H1 (cell line): ENCODE results near the gene GAK. TPM values are rescaled to one million over a fixed set of nuclear protein-coding genes. Genes with fewer than 3 reads are reported as not detected.

ENCODE experiments used
- CTCF ChIA-PET: fragments of 300-600 bp; sonication (Branson Sonifier 250); formaldehyde crosslinking; loops from one replicate; lab custom pipeline; 2021; ENCODE audit not compliant: partially characterized antibody; lab: Charles Lee
- POLR2A ChIA-PET: fragments of 300-600 bp; sonication (Branson Sonifier 250); formaldehyde crosslinking; loops from one replicate; lab custom pipeline; 2021; ENCODE audit warnings: inconsistent platforms; ENCODE audit not compliant: partially characterized antibody; lab: Charles Lee
- DNase-seq, 2 experiments: peaks; one replicate each; pipeline versions ENCODE4 v3.0.0 to v3.0.0-alpha.2; 2010 to 2022; ENCODE audit warnings: low spot score in 2 of 2, low read depth in 1 of 2, mixed read lengths in 1 of 2
- FAIRE-seq: peaks from 2 replicates; lab custom pipeline; 2011; peaks lifted over from hg19 to GRCh38; lab: Jason Lieb, UNC
- H2AFZ ChIP-seq: 2 replicates; pipeline ENCODE4 v1.8.1; 2012; ENCODE audit warnings: low read length, inconsistent platforms
- H2AK5ac ChIP-seq: 2 replicates; pipeline ENCODE4 v1.6.1; 2013; ENCODE audit warnings: low read depth, low read length
- H2BK120ac ChIP-seq: replicated peaks from 2 replicates; pipeline ENCODE3; 2013; ENCODE audit warnings: low read depth, low read length, inconsistent platforms
- H2BK12ac ChIP-seq: 2 replicates; pipeline ENCODE4 v1.6.1; 2013; ENCODE audit warnings: low read depth, low read length
- H2BK15ac ChIP-seq: 2 replicates; pipeline ENCODE4 v1.6.1; 2013; ENCODE audit warnings: low read length
- H2BK20ac ChIP-seq: 2 replicates; pipeline ENCODE4 v1.6.1; 2013; ENCODE audit warnings: low read length
- H2BK5ac ChIP-seq: 2 replicates; pipeline ENCODE4 v1.6.1; 2013; ENCODE audit warnings: low read depth, low read length
- H3K14ac ChIP-seq: 2 replicates; pipeline ENCODE4 v1.6.1; 2013; ENCODE audit warnings: inconsistent platforms; ENCODE audit not compliant: insufficient read length
- H3K18ac ChIP-seq: 2 replicates; pipeline ENCODE4 v1.6.1; 2013; ENCODE audit warnings: low read length; ENCODE audit errors: extremely low read depth
- H3K23ac ChIP-seq: 2 replicates; pipeline ENCODE4 v1.6.1; 2013; ENCODE audit warnings: inconsistent platforms; ENCODE audit not compliant: insufficient read length
- H3K23me2 ChIP-seq: 2 replicates; pipeline ENCODE4 v1.6.1; 2013; ENCODE audit warnings: low read depth, low read length
- H3K27ac ChIP-seq: 2 replicates; pipeline ENCODE4 v1.6.1; 2011; ENCODE audit warnings: low read depth, low read length, inconsistent platforms
- H3K27me3 ChIP-seq, 4 experiments: replicated peaks in 1 of 4; 1 replicate in 1 of 4; 2 replicates in 3 of 4; pipeline versions ENCODE4 v1.6.1 to v1.8.1; 2011 to 2013; ENCODE audit warnings: low read length in 3 of 4, mild to moderate bottlenecking in 3 of 4, inconsistent platforms in 2 of 4, mixed read lengths in 2 of 4, moderate library complexity in 1 of 4; ENCODE audit not compliant: control insufficient read depth in 3 of 4, insufficient read depth in 3 of 4; ENCODE audit errors: extremely low read depth in 1 of 4
- H3K36me3 ChIP-seq, 4 experiments: 2 replicates each; pipeline versions ENCODE4 v1.6.1 to v1.8.1; 2011 to 2013; ENCODE audit warnings: mild to moderate bottlenecking in 4 of 4, low read length in 3 of 4, moderate library complexity in 2 of 4, control low read depth in 1 of 4, inconsistent platforms in 1 of 4; ENCODE audit not compliant: insufficient read depth in 4 of 4, control insufficient read depth in 2 of 4
- H3K4ac ChIP-seq: replicated peaks from 2 replicates; pipeline ENCODE3; 2013; ENCODE audit warnings: low read length, low read depth, mixed read lengths, inconsistent platforms; ENCODE audit not compliant: insufficient read length
- H3K4me1 ChIP-seq, 4 experiments: replicated peaks in 1 of 4; 1 replicate in 1 of 4; 2 replicates in 3 of 4; pipeline versions ENCODE4 v1.6.1 to v1.8.1; 2011 to 2013; ENCODE audit warnings: low read length in 3 of 4, inconsistent platforms in 2 of 4, mixed read lengths in 1 of 4; ENCODE audit not compliant: insufficient read depth in 4 of 4, control insufficient read depth in 3 of 4
- H3K4me2 ChIP-seq, 2 experiments: 2 replicates each; pipeline versions ENCODE4 v1.6.1 to v1.8.1; 2011 to 2013; ENCODE audit warnings: low read depth in 2 of 2, low read length in 2 of 2, control low read depth in 1 of 2, inconsistent platforms in 1 of 2, mild to moderate bottlenecking in 1 of 2; ENCODE audit not compliant: insufficient read depth in 1 of 2
- H3K4me3 ChIP-seq, 4 experiments: fragments of 200-600, 300-600 bp in 1 of 4; sonication (generic), shearing (Covaris generic), sonication (Bioruptor Twin) in 1 of 4; 2 replicates each; pipeline versions ENCODE4 v1.5.1 to v1.8.1; 2011 to 2016; ENCODE audit warnings: low read length in 4 of 4, low read depth in 3 of 4, control low read depth in 2 of 4, inconsistent platforms in 2 of 4, mild to moderate bottlenecking in 2 of 4, mixed read lengths in 1 of 4, moderate library complexity in 1 of 4; ENCODE audit not compliant: insufficient read depth in 2 of 4; ENCODE audit errors: extremely low read depth in 1 of 4
- H3K56ac ChIP-seq: replicated peaks from 2 replicates; pipeline ENCODE3; 2013; ENCODE audit warnings: low read depth, mild to moderate bottlenecking, mixed read lengths, low read length, inconsistent platforms; ENCODE audit not compliant: insufficient read length
- H3K79me1 ChIP-seq: 2 replicates; pipeline ENCODE4 v1.6.1; 2013; ENCODE audit warnings: low read depth, low read length, control low read depth
- H3K79me2 ChIP-seq, 2 experiments: 2 replicates each; pipeline versions ENCODE4 v1.6.1 to v1.8.1; 2012 to 2013; ENCODE audit warnings: low read length in 2 of 2, mild to moderate bottlenecking in 2 of 2, inconsistent platforms in 1 of 2; ENCODE audit not compliant: insufficient read depth in 2 of 2, control insufficient read depth in 1 of 2
- H3K9ac ChIP-seq, 4 experiments: replicated peaks in 1 of 4; 1 replicate in 1 of 4; 2 replicates in 3 of 4; pipeline versions ENCODE4 v1.6.1 to v1.8.1; 2011 to 2013; ENCODE audit warnings: low read depth in 3 of 4, low read length in 3 of 4, control low read depth in 2 of 4, mild to moderate bottlenecking in 2 of 4, moderate library complexity in 2 of 4, inconsistent platforms in 1 of 4; ENCODE audit errors: extremely low read depth in 1 of 4
- H3K9me3 ChIP-seq, 2 experiments: 2 replicates each; pipeline versions ENCODE4 v1.6.1 to v1.8.1; 2012 to 2013; ENCODE audit warnings: mild to moderate bottlenecking in 2 of 2, moderate library complexity in 2 of 2, control low read depth in 1 of 2, inconsistent platforms in 1 of 2, low read depth in 1 of 2, low read length in 1 of 2, mixed read lengths in 1 of 2; ENCODE audit not compliant: insufficient read depth in 2 of 2
- H4K20me1 ChIP-seq, 2 experiments: replicated peaks in 1 of 2; 2 replicates each; pipeline versions ENCODE3 to v1.8.1; 2011 to 2013; ENCODE audit warnings: inconsistent platforms in 2 of 2, low read length in 2 of 2, mild to moderate bottlenecking in 1 of 2; ENCODE audit not compliant: insufficient read depth in 2 of 2, control insufficient read depth in 1 of 2
- H4K5ac ChIP-seq: 2 replicates; pipeline ENCODE4 v1.6.1; 2013; ENCODE audit warnings: low read length, low read depth, mixed read lengths, inconsistent platforms; ENCODE audit not compliant: insufficient read length
- H4K8ac ChIP-seq: 2 replicates; pipeline ENCODE4 v1.8.0; 2013; ENCODE audit warnings: mild to moderate bottlenecking, moderate library complexity, low read length, inconsistent platforms; ENCODE audit not compliant: insufficient read depth; ENCODE audit errors: extremely low read depth
- H4K91ac ChIP-seq: replicated peaks from 2 replicates; pipeline ENCODE3; 2013; ENCODE audit warnings: low read length, mixed read lengths, inconsistent platforms; ENCODE audit not compliant: insufficient read length
- BACH1 ChIP-seq: IDR thresholded peaks from 2 replicates; pipeline ENCODE4 v1.6.1; 2012; ENCODE audit warnings: low read length, improper control_type of control experiment
- EZH2 ChIP-seq: fragments of 200-600 bp; sonication (generic); IDR thresholded peaks from 2 replicates; pipeline ENCODE4 v1.7.1; 2012; ENCODE audit warnings: low read depth, mild to moderate bottlenecking, moderate library complexity, low read length, inconsistent platforms; ENCODE audit not compliant: severe bottlenecking
- HDAC6 ChIP-seq: IDR thresholded peaks from one replicate; pipeline ENCODE4 v1.7.1; 2012; ENCODE audit warnings: low read depth, mild to moderate bottlenecking, inconsistent platforms, low read length, moderate library complexity
- POLR2AphosphoS5 ChIP-seq: IDR thresholded peaks from 2 replicates; pipeline ENCODE4 v1.6.1; 2011; ENCODE audit warnings: low read depth, low read length
- RNF2 ChIP-seq: fragments of 200-900, 300-1000 bp; sonication (generic); IDR thresholded peaks from 2 replicates; pipeline ENCODE4 v1.7.1; 2016; ENCODE audit warnings: borderline replicate concordance, low read depth, mild to moderate bottlenecking, antibody characterized with exemption, low read length; ENCODE audit not compliant: poor library complexity, severe bottlenecking; ENCODE audit errors: missing control alignments
- SP1 ChIP-seq: IDR thresholded peaks from 2 replicates; pipeline ENCODE4 v1.6.1; 2011; ENCODE audit warnings: low read depth, low read length
- SP2 ChIP-seq: IDR thresholded peaks from 2 replicates; pipeline ENCODE4 v1.6.1; 2012; ENCODE audit warnings: mild to moderate bottlenecking, low read length, inconsistent platforms
- TAF7 ChIP-seq: optimal IDR thresholded peaks from 2 replicates; pipeline ENCODE3; 2011; ENCODE audit warnings: low read depth, mild to moderate bottlenecking, inconsistent platforms, low read length, moderate library complexity, borderline replicate concordance
- WGBS, 2 experiments: shearing (Covaris generic) in 1 of 2; methylation state at CpG; one replicate each; pipeline versions ENCODE4 v1.1.6 to v1.1.7; 2013 to 2015; ENCODE audit warnings: low lambda C conversion rate in 2 of 2, mixed read lengths in 2 of 2, inconsistent platforms in 1 of 2, low coverage in 1 of 2, missing lambda C conversion rate in 1 of 2; ENCODE audit not compliant: insufficient replicate concordance in 2 of 2, insufficient coverage in 1 of 2, insufficient read length in 1 of 2; ENCODE audit errors: extremely low coverage in 1 of 2, missing lambda C conversion rate in 1 of 2; 5-methylcytosine and 5-hydroxymethylcytosine counted together
- polyA plus RNA-seq, 7 experiments: library from polyadenylated mRNA; depleted of rRNA in 3 of 7; stranded (reverse) in 5 of 7; unstranded in 2 of 7; fragments of >200 nt in 5 of 7; fragments of 200-250 nt in 2 of 7; gene quantifications; 1 replicate in 5 of 7; 2 replicates in 1 of 7; 4 replicates in 1 of 7; pipeline versions ENCODE4 v1.2.1 to v1.2.3, GENCODE V29; 2011 to 2013; ENCODE audit warnings: missing spikeins in 2 of 7, mixed read lengths in 2 of 7
- total RNA-seq: library from RNA; stranded (reverse); fragmentation: NEBNext Ultra II Directional; extraction: Animal tissue kit (Norgen Biotek cat#: 25700); gene quantifications from 2 replicates; pipeline ENCODE4 v1.2.1, GENCODE V29; 2021

The GAK gene
- total and polyA plus RNA-seq, 2 of the 8 experiments (the other 6 are each of a cell fraction or from before 2014, with no cell fraction given), result 31.5 to 70.8 TPM

DNA sequence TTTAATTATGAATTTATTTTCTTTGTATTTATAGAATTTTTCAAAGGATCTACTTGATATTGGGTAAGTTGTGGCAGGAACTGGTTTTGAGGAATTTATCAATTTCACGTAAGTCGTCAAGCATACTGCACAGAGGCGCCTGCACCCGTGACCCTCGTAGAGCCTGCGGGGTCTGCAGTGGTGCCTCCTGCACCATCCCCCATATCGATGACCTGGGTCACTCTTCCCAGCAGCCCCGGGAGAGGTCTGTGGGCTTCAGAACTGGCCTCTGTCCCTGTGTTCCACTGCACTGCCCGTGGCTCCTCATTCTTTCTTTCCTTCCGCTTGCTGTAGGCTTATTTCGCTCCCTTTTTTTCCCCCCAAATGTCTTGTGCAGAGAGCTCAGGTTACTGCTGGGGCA lies 74.7 kb downstream of the GAK start:
- Histone ChIP-seq H2AFZ (no peak overlapping the region), H3K9ac (no peak overlapping the region), H3K4me3 (no peak overlapping the region), H4K8ac (no peak overlapping the region), H3K23ac (no peak overlapping the region), H3K79me1 (no peaks in the 10 kb centered on the region), H3K27me3 (no peaks in the 10 kb centered on the region), H2BK20ac (no peak overlapping the region), H2BK12ac (no peak overlapping the region), H4K91ac (no peak overlapping the region), H3K79me2 (no peaks in the 10 kb centered on the region), H3K4me1 (no peaks in the 10 kb centered on the region), H3K36me3 (peaks cover 5 to 17% (median 12%) of the 10 kb centered on the region in 4 experiments; a peak in 6 of 8 replicates), H4K5ac (no peak overlapping the region), H2BK120ac (no peak overlapping the region), H3K27ac (no peak overlapping the region), H3K18ac (no peak overlapping the region), H2AK5ac (no peak overlapping the region), H2BK5ac (no peak overlapping the region), H3K4ac (no peak overlapping the region), H3K9me3 (no peaks in the 10 kb centered on the region), H3K56ac (no peak overlapping the region), H4K20me1 (peaks cover 0 to 5% of the 10 kb centered on the region in 2 experiments), H3K14ac (no peak overlapping the region), H3K4me2 (no peak overlapping the region), H2BK15ac (no peak overlapping the region), H3K23me2 (no peaks in the 10 kb centered on the region)
- POLR2A ChIA-PET, result no interaction called here
- 90% methylated on average over 11 of the region's 11 CpGs; no CpG with 5 or more reads in 1 of the 2 experiments for WGBS, 2 experiments
- no peak for TF ChIP-seq EZH2
- TF ChIP-seq TAF7, result no peak
- TF ChIP-seq SP1, result no peak
- no peak for TF ChIP-seq SP2
- TF ChIP-seq BACH1, result no peak
- no peak for TF ChIP-seq POLR2AphosphoS5
- no peak for TF ChIP-seq HDAC6
- no peak for TF ChIP-seq RNF2
- FAIRE-seq (no peak), DNase-seq (no peak)
- CTCF ChIA-PET, result interaction anchor here (1.1 to 1.4 kb wide), 2 partner anchors 14 to 38 kb away, joined by 3 read pairs; no protein-coding TSS in a partner anchor
